Stimulated activated CD8-positive, alpha-beta memory T cell treated with anti-CD3 and anti-CD28 coated beads, Interleukin-15, amount 100 ng/mL, for 48 hours (primary cell): ENCODE results near the gene CTDNEP1.

Experiments
- DNase-seq, 2 donors: peaks; one replicate each; pipeline ENCODE4 v3.0.0-alpha.2; 2020; ENCODE audit warnings: low read depth in 2 of 2

The CTDNEP1 gene

DNA sequence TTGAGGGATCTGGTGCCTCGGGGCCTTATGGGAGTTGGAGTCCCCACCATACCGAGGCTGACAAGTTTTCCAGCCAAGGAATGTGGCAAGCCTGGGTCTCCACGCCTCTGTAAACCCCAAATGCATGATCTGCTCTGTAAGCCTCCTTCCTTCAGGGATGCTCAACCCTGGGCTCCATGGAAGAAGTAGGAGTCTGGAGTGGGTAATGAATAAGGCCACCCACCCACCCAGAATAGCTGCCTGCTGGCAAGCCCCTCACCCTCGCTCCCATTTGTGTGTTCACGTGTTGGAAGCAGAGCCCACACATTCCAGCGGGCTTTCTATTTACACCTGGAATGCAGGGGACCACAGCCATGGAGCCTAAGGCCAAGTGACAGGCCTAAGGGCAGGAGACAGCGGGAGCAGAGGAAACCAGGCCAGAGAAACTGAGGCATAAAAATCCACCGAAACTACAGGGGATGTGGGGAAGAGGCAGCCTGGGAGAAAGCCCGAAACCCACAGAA, 36.3 kb downstream of the CTDNEP1 start:
- DNase-seq, result no peak

DNA sequence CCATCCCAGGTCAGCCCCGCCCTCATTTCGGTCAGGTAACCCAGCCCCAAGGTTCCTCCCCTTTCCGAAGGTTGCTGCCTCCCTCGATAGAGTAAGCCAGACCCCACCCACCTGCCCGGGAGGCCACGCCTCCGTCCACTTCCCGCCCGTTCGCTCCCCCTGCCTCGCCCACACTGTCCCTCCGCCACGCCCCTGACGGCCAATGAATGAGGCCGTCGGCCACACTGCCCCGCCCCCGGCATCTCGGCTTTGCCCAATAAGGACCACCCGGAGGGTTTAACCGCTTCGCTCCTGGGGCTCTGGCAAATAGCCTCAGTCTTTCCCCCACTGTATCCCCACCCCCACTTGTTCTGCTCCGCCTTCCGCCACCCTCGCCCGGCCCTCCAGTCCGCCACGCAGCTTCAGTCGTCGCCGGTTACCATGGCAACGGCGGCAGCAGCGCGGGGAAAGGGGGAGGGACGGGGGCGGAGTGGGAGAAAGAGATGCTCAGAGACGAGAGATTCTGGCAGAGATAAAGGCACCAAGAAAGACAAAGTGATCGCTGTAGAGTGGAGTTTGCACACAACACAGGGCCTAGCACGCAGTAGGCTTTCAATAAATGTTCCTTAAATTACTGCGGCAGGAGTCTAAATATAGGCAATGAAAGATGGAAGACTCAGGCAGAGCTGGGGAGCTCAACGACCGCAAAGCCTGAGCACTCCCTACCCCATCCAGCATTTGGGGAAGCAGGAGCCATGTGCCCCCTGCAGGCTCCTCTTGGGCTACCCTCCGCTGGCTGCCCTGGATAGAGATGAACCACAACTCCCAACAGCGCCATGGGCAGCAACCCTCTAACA, 37.0 kb downstream of the CTDNEP1 start:
- peak; percentile 100 for DNase-seq

- DNase-seq, result no peak
Measured at GRCh38 chr17:7213895-7214299, 37.6 kb downstream of the CTDNEP1 start.

DNA sequence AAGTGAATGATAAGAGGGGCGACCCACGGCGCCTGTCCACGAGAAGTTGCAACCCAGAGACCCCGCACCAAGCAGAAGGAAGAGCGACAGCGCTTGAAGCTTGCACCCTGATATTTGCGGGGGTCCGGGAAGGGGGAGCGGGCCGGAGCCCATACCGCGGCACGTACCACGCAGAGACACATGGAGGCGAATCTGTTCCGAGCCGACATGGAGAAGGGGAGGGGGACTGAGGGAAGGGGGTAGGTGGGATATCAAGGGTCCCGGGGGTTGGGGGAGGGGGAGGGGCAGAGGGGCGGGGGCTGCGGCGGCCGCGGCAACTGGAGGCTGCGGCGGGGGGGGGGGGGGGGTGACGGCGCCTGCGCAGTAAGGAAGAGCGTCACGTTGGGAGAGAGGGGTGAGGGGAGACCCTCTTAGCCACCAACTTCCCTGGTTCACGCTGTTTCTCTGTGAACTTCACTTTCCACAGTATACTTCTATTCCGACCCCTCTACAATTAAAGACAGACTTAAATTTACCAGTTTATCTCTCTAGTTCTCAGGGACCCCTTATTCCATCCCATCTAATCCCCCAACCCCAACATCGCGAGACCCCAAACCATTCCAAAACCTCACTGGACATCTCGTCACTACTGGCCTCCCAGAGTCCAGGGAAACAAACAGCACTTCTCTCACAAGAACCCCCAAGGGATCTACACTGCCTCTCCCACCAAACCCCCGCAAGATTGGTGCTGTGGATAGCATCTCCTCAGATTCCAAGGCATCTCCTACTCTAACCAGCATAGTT, 39.9 kb downstream of the CTDNEP1 start:
- DNase-seq, result no peak

- no peak for DNase-seq
Measured at GRCh38 chr17:7208754-7209460, 42.6 kb downstream of the CTDNEP1 start.

DNA sequence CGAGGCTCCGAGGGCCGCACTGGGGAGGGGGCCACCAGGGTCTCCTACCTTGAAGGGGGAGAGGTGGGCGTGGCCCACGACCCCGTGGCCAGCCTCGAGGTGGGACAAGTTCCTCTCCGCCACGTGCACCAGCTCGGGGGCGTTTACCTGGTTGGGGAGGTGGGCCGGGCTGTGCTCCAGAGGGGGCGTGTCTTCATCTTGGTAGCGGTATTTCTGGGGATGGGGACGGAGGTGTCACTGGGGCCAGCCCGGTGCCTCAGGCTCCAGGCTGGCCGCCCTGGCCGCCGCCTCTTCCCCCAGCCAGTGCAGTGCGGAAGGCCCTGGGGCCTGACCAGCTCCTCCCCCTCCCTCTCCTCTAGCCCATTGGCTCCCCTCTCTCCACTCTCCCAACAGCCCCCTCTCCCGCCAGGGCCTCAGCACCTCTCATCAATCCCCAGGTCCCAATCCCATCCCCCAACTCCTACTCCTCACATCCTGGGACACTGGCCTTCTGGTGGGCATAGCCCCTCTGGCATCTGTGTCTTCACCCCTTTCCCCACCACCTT, 43.4 kb downstream of the CTDNEP1 start:
- DNase-seq, result no peak

DNA sequence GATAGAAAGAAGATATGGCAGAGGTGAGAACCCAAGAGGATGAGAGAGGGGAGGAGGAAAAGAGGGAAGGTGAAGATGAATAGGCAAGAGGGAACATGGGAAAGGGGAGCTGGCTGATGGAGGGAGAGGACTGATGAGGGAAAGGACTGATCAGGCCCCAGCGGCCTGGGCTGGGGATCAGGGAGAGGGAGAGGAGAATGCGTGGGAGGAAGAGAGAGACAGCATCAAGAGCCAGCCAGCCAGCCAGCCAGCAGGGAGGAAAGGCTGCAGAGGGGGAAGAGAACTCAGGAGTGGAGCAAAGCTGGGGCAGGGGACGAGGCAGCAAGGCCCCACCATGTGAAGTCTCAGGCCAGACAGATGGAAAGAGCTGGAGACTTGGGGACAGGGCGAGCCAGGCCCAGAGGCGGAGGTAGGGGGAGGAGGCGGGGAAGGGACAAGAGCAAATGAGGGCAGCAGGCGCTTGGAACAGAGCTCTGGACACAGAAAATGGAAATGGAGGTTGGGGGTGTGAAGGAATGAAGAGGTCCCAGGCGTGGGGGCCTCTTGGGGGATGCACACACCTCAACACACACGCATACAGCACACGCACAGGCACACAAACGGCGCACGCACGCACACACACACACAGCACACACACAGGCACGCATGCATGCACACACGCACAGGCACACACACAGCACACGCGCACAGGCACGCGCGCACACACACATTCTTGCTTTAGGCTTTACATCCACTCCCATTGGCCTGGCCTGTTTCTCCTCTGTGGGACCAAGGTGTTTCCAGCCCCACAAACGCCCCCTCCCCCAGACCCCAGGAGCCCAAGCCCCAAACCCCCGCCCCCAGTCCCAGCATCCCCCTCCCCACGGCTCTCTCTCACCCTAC, 44.2 kb downstream of the CTDNEP1 start:
- DNase-seq, result no peak

GRCh38 chr17:7205561-7205960, 46.0 kb downstream of the CTDNEP1 start:
- DNase-seq, result no peak

DNA sequence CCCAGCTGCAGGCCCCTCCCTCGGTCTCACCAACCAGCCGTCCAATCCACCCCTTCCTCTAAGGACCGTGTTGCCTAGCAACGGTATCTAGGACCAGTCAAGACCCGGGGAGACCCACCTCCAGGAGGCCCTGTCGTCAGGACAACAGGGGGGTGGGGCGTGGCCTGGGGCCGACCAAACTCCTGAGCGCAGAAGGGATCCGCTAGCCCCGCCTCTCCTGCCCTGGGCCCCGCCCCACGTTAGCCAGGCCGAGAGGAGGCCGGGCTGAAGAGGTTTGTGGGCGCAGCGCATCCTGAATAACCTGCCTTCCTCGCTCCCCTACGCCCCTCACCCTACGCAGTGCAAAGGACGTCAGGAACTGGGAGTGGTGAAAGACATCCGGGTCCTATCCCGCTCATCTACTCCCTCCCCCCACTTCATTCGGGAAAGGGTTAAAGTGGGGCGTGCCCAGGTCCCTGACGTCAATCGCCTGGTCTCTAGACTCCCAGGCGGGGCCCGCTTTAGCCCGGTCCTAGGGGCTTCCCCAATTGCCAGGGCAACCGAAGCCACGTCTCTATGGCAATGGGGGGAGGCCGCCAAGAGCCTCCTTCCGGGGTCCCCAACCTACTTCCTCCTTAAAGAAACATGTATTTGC, 46.6 kb downstream of the CTDNEP1 start:
- peak; percentile 88 to 91 for DNase-seq

- DNase-seq, result no peak
Measured at GRCh38 chr17:7204336-7204735, 47.2 kb downstream of the CTDNEP1 start.

- no peak for DNase-seq
Measured at GRCh38 chr17:7203391-7203790, 48.1 kb downstream of the CTDNEP1 start.

DNA sequence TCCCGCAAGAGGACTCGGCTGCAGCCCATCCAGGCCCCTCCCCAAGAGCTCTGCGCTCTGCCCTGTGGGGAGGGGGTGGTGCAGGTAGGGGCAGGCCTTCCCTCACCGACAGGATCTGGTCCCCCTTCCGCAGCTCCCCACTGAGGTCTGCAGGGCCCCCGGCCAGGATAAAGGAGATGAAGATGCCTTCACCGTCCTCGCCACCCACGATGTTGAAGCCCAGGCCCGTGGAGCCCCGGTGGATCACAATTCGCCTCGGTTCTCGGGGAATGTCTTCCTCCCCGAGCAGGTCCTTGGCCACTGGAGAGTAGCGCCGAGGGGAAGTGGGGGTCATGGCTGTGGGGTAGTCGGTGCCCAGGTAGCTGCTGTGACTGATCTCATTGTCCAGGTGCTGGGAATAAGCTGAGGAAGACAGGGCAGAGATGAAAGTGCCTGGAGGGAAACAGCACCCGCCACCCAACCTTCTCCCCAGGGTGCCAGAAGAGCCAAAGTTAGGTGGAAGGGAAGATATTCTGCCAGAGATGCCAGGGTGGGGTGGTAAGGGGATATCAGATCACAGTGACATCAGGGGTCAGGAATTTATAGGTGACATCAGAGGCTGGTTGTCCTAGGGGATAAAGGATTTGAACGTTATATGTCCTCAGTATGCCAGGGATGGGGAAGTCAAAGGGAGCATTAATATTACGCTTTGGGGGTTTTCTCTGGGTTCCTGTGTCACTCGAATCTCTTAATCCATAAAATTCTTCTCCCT, 54.7 kb downstream of the CTDNEP1 start:
- DNase-seq, result no peak

- no peak for DNase-seq
Measured at GRCh38 chr17:7195971-7196370, 55.6 kb downstream of the CTDNEP1 start.
